Right renal cortex interstitium (tissue), 3 donors: ENCODE data around the gene PAX7. TPM values are rescaled to one million over a fixed set of nuclear protein-coding genes. Genes with fewer than 3 reads are reported as not detected.

Experiments used
- DNase-seq, 3 donors: peaks; one replicate each; pipeline ENCODE4 v3.0.0-alpha.2; 2013; ENCODE audit warnings: low read depth in 3 of 3, low spot score in 2 of 3
- polyA plus RNA-seq, 3 donors: library from polyadenylated mRNA; unstranded; fragments of 120-200 nt; gene quantifications; one replicate each; pipeline ENCODE4 v1.2.1, GENCODE V29; 2013; ENCODE audit not compliant: insufficient read length in 3 of 3

The PAX7 gene
- polyA plus RNA-seq, 3 donors: not detected

DNA sequence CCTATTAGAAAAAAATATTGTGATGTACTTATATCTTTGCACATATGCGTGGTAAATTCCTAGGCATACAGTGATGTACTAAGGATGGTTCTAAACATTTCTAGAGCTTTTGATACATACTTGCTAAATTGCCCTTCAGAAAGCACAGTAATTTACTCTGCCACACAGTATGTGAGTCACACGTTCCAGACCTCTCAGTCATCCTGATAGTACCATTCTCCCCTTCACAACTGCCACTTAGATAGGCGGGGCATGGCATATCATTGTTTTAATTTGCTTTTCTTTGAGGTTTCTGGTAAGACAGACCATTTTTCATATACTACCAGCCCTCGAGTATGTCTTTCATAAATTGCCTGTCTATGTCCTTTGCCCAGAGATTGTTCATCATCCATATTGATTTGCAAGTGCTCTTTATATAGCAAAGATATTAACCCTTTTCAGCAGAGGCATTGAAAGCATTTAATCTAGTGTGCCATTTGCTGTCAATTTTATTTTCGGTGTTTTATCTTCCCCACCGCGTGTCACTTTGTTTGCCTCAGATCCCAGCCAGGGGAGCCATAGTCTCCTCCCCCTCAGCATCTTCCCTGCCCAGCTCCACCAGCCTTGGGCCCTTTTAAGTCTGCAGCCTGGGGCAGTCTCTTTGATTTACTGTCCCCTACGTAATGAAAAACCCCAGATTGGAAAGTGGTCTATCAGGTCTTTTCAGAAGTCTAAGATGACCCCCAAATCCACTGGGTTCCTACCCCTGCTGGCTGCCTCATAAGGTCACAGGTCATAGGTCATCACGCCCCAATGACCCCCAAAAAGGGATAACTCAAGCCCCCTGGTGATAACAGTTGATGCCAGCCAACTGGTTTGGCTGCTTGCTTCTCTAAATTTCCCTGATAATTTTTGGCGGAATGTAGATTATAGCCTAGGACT lies 11.8 kb upstream of the PAX7 start:
- DNase-seq: no peak

DNA sequence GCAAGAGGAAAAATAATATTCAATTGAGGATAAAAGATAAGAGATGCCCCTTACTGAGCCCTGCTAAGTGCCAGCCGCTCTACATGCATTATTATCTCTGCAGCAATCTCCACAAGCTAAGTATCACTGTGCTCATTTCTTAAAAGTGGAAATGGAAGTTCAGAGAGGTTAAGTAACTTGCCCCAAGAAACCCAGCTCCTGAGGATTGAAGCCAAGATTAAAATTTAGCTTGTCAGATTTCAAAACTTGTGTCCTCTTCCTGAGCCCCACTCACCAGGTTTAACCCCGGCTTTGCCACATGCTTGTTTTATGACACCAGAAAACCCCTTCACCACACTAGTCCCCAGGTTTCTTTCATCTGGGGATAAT lies 11.2 kb upstream of the PAX7 start:
- DNase-seq: no peak

DNA sequence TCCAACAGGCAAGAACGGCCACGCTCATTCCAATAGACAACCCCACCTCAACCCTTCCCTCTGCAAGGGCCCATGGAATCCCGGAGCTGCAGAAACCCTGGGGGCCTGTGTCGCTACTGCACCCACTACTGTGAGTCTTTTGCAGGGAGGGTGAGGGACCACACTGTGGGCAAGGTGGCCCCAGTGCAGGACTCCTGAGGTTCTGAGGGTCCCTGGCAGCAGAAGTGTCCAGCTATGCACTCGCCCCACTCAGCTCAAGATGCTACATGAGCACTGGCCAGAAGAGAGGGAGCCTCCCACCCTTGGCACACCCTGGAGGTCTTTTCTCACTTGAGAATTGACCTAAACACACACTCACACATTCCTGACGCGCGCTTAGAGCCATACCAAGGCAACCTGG lies 2.1 kb upstream of the PAX7 start:
- no peak for DNase-seq

DNA sequence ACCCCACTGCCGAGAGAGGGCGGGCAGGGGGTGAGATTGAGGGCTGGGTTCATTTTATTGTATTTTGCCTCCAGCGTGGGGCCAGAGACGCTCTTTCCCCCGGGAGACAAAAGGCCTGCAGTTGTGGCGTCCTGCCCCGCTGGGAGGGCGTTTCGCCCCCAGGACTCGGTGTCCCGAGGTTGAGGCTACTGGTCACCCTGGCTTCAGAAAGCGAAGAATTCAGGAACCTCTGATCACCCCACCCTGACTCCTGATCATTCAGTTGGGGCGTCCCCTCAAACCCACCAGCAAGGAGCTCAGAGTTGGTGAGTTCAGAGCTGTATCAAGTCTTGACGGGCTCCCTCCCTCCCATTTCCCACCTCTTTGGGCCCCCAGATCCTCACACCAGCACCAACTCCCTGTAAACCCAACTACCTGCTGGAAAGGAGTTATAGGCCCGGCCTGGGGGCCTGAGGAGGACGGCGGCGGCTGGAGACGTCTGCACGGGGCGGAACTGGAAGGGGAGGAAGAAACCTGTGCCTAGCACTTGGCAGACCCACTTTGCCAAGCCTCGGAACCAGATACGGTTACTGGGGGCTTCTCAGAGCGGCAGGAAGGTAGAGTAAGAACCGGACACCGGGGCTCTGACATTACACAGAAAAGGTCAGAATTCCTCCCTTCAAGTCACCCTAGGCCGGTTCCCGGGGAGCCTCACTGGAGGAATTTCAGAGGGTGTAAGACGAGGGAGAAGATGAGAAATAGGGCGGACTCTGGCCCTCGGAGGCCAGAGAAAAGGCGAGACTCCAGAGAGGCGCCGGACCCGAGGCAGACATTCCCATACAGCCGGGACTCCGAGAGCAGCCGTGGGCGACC lies 761 bp upstream of the PAX7 start:
- DNase-seq: no peak

DNA sequence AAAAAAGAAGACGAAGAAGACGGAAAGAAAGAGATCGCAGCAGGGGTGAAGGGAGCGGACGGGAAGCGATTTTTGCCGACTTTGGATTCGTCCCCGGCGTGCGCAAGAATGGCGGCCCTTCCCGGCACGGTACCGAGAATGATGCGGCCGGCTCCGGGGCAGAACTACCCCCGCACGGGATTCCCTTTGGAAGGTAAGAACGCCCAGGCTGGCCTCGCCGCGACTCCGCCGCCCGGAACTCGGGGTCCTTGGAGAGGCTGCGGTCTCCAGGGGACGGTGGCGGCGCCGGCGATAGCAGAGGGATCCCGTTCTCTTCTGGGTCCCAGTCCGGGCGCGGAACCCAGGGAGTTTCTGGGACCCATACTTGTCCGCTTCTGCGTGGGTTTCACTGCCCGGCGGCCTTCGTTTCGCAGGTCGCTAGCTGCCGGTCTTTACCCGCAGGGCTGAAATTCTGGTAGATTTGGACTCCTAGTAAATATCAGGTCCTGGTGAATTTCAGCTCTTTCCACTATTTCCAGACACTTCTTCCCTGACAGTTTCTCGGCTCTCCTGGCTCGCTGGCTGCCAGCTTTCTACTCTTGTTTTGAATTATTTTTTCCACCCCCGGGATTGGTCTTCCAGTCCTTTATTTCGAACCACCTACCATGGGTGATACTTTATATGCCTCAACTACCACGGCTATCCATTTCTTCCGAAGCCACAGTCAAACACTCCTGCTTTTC lies 1.0 kb downstream of the PAX7 start:
- DNase-seq: no peak

DNA sequence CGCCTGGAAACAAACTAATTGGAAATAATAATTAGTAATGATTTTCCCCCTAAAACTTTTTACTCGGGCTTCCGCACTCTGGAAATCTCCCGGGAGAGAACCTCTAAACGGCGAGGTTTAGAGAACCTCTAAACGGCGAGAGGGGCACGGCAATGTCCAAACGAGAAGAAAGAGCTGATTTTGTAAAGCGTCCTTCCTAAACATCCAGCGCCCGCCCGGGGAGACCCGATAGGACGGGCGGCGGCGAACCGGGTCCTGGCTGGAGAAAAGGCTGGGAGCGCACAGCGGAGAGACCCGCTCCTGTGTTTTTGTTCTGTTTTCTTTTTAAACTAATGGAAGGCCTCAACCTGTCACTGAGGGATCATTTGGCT lies 1.6 kb downstream of the PAX7 start:
- DNase-seq: no peak

DNA sequence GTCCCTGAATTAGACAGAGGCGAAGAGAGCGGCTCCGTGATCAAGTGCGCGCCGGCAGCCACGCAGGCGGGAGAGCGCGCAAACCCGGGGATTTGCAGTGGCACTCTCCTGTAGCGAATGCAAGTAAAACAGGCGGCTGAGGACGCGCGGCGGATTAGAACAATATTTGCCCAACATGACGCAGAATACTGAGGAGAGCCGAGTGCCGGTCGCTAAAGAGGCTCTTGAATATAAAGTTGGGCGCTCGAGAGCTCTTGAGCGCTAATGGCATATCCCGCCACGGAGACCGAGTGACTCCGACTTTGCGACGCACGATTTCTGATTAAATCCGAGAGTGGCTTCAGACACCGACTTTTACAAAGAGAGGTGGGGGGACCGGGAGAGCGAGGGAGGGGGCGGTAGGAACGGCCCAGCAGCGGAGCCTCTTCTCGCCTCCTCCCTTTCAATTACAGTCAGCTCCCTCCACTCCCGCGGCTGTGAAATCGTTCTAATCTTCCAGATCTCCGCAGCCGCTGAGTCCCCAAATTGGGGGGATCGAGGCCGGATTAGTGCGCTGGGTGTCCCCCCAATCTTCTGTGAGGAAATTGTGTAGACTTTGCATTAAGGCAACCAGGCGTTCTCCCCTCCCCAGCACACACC lies 2.3 kb downstream of the PAX7 start:
- DNase-seq: no peak

DNA sequence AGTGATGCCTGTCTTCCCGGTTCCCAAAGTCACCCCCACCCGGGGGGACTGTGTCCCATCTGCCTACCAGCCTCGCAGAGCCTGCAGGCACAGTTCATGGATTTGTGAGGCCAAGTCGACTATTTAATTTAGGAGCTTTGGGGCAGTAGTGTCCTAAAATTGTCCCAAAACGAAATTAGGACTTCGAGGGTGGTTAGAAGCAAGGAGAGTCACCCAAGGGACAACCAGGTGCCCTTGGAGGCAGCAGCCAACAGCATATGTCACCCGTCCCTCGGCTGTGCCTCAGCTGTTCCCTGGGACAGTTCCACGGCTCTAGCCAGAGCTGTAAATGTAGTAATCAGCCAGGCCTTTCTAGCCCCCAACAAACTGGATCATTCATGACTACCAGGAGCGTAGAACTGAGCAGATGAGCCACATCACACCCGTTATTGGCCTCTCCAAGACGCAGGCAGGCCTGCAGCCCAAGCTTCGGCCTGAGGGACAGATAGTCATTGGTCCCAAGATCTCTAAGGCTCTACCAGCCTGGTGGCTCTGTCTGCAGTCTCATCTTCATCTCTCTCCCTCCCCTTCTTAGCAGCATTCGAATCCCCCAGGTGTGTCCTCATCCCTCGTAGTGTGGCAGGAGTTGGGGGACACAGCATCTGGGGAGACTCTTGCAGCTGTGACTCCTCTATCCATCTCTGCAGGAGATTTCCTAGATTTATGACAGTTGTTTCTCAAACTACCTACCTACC lies 2.9 kb downstream of the PAX7 start:
- no peak for DNase-seq

DNA sequence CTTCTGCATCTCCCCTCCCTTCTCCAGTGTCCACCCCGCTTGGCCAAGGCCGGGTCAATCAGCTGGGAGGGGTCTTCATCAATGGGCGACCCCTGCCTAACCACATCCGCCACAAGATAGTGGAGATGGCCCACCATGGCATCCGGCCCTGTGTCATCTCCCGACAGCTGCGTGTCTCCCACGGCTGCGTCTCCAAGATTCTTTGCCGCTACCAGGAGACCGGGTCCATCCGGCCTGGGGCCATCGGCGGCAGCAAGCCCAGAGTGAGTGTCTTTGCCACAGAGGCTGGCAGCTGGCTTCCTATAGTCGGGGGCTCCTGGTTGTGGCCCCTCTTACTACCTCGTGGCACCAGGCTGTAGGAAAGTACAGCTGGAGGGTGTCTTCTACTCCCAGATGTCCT lies 3.6 kb downstream of the PAX7 start:
- no peak for DNase-seq

DNA sequence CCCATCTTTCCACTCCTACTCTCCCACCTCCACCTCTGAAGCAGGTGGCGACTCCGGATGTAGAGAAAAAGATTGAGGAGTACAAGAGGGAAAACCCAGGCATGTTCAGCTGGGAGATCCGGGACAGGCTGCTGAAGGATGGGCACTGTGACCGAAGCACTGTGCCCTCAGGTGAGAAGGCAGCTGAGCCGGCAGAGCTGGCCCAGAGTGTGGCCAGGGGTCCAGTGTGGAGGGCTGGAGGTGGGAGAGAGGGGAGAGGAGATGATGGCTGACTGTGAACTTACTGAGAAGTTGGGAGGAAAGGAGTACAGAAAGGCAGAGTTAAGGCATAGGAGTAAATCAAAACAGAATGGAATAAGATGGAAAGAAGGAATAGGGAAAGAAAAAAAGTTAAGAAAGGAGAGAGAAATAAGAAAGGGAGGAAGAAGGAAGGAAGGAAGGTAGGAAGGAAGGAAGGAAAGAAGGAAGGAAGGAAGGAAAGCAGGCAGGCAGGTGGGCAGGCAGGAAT lies 4.5 kb downstream of the PAX7 start:
- no peak for DNase-seq

DNA sequence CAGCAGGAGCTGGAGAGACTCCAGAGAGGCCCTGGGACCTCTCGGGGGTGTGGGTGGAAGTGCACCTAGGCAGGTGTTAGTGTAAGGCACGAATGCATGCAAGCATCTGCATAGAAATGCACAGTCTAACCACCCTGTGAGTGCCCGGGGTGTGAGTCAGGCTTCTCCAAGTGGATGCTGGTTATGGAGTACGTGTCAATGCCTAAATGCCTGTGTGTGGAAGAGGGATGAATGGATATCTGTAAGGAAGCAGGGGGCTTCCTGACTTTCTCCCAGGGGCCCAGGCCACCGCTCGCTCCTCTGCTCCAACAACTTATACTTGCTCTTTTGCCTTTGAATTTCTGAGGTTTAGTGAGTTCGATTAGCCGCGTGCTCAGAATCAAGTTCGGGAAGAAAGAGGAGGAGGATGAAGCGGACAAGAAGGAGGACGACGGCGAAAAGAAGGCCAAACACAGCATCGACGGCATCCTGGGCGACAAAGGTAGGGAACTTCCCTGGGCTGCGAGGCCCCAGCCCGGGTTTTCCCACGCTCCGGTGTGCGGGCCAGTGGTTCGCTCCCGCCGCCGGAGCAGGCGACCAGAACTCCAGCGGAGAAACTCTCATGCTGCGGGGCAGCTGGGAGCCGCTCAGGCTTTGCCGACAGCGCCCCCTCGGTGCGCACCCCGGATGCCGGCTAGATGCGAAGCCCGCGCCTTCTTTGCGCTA lies 5.4 kb downstream of the PAX7 start:
- no peak for DNase-seq

DNA sequence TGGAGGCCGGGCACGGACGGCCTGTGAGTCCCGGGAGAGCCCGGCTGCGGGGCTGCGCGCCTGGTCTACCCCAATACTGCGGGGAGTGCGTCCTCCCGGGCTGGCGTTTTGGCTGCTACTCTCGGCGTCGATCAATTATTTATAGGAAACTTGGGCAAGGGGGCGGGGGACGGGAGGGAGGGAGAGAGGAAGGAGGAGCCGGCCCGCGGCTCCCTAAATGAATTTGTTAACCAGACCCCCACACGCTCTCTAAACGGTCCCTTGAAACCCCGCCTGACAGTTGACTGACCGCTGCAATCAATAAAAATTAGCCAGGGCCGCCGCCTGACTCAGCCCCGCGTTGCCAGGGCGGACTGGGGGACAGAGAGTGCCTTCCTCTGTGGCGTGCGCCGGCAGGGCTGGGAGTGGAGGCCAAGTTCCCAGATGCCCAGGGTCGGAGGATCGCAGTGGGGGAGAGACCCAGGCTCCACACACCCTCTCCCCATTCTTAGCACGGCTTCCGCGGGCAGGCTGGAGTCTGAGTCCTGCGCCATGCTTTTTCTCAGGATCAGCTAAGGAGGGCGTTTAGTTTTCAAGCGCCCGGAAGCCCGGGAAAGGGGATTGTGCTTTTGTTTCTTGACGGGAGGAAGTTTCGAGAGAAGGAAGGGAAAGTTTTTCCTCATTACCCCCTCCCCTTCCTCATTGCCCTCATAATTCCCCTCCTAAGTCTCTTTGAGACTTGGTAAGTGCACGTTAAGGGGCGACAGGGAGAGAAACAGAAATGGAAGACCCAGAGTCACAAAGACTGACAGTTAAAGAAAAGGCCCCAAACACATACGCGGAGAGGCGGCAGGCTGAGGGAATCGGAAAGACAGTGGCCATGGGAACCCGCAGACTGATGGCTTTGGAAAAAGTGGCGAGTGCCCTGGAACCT lies 6.2 kb downstream of the PAX7 start:
- DNase-seq: no peak

DNA sequence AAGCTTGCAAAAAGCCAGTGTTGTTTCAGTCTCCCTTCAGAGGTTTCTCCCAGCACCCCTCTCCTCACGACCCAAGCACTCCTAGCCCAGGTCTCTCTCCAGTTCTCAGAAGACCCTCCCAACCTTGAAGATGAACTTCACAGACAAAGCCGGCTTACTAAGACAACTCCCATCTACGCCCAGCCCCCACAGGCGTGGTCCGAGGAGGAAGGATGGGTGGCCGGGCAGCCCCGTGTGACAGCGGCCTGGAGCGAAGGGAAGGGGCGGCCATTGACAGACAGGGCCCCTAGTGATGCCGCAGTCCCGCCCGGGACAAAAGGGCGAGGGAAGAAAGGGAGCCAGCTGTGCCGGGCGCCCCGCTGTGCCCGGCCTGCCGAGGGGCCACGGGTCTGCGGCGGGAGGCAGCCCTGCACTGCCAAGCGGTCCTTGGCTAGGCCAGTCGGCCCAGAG lies 6.9 kb downstream of the PAX7 start:
- no peak for DNase-seq

DNA sequence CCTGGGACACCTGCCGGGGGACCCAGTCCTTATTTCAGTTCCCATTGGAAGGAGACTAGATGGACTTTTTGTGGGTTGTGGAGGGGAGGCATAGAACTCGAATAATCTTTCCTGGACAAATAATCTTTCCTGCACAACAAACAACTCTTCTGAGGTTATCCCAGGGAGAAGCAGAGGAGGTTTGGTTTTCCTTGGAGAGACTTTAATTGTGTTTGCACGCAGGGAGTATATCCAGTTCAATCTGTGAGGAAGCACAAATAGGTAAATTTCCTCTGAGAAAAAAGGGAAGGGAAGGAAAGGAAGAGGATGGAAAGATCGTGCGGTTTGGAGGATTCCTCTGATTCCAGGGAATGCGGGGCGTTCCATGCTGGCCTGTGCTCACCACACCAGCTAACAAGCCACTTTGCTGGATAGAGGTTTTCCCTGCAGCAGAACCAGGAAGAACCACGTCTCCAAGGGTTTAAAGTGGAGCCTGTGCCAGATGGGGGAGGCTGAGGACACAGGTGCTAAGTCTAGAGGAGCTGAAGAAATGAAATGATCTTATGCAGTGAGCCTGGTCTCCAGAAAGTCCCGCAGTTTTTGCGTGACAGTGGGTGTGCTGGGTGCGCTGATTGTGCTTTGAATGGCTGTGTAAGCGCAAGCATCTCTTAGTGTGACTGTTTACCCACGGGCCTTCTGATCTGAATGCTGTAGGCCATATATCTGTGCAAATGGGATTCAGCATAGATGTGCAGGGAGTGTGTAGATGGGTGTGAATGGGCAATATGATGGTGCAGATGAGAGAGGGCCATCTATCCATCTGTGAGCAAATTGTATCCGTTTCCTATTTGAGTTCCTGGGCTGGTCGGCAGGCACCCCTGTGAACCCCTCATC lies 7.6 kb downstream of the PAX7 start:
- no peak for DNase-seq

DNA sequence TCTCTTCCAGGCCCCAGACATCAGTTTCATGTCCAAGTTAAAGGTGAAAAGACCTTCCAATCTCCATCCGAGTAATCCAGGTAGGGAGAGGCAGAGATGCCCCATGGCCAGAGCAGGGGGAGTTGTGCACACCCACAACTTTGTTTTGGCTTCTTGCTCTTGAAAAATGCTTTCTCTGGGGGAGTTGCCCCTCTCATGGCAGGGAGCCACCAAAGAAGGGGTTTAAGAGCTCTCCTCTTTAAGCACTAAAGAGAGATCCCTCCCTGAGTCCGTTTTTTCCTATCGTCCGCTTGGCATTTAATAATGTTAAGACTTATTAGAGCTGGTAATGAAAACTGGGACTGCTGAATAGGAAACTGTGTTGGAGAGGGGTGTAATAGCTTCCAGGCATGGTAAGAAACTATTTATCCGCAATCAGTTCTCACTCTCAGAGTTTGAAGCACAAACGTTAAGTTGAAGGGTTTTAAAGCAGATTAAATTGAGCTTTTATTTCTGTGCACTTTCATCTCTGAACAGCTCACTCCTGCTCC lies 8.3 kb downstream of the PAX7 start:
- DNase-seq: no peak

DNA sequence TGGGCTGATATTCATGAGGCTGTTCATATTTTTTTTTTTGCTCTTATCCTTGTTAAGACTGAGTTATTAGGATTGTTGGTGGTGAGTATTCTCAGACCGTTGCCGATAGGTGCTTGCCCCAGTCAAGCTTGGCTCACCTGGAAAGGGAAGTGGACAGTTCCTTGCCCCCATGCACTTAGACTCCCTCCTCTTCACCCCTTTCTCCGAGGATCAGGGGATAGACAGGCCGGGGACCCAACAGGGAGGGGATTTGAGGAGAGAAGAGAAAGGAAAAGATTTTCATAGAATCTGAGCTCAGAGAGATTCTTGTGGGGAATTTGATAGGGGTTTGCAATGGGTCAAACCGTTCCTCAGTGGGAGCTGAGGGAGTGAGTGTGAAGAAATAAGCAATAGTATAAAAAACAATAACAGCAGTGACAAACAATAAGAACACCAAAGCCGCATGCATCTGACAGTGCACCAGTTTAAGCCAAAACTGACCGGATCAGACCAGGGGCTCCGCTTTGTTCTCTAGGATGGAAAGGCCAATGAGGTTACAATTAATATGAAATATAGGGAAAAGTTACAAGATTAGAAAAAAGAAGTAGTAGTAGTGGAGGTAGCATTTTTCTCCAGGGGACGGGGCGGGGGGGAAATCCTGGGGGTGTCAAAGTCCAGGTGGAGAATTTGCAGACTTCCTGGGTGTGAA lies 8.9 kb downstream of the PAX7 start:
- DNase-seq: no peak
